ENCODE results near the gene FCAMR.

DNA sequence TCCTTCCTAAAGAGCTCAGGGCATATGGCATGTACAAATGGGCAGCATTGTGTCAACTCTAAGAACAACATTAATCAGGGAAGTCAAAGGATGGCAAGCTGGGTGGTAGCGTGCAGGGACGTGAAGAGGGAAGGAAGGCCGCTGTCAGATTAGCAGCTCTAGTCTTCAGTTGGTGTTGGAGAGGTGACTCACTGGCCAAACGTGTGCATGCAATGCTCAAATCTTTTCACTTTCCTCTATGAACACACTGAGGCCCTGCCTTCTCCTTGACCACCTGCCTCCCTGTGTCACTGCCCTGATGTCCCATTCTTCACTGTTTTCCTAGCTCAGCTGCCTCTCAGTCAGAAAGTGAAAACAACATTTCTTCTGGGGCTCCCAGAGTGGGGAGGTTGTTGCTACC lies 18.1 kb downstream of the FCAMR start:
- TF ChIP-seq, protein P1, sequence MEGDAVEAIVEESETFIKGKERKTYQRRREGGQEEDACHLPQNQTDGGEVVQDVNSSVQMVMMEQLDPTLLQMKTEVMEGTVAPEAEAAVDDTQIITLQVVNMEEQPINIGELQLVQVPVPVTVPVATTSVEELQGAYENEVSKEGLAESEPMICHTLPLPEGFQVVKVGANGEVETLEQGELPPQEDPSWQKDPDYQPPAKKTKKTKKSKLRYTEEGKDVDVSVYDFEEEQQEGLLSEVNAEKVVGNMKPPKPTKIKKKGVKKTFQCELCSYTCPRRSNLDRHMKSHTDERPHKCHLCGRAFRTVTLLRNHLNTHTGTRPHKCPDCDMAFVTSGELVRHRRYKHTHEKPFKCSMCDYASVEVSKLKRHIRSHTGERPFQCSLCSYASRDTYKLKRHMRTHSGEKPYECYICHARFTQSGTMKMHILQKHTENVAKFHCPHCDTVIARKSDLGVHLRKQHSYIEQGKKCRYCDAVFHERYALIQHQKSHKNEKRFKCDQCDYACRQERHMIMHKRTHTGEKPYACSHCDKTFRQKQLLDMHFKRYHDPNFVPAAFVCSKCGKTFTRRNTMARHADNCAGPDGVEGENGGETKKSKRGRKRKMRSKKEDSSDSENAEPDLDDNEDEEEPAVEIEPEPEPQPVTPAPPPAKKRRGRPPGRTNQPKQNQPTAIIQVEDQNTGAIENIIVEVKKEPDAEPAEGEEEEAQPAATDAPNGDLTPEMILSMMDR (conservative IDR thresholded peaks at IDR 0.05; ENCODE audit: low read depth, low read length): no peak
- no peak for TF ChIP-seq EZH2 (IDR thresholded peaks at IDR 0.05; ENCODE audit: borderline replicate concordance, low read depth, low read length, poor library complexity, severe bottlenecking)

Measured in A673 (cell line).